GM23248 (cell line): ENCODE measurements around the gene CDCA8.

ENCODE experiments used
- EZH2 ChIP-seq: fragments of 200-600 bp; sonication (generic); IDR thresholded peaks from 2 replicates; pipeline ENCODE4 v1.6.1; 2018; ENCODE audit warnings: antibody characterized with exemption, mild to moderate bottlenecking; ENCODE audit not compliant: insufficient read depth, poor library complexity, severe bottlenecking
- EZH2phosphoT487 ChIP-seq: fragments of 200-600 bp; sonication (generic); IDR thresholded peaks from 2 replicates; pipeline ENCODE4 v1.6.1; 2018; ENCODE audit warnings: antibody characterized with exemption, moderate library complexity, mild to moderate bottlenecking, low read depth; ENCODE audit not compliant: insufficient read depth

DNA sequence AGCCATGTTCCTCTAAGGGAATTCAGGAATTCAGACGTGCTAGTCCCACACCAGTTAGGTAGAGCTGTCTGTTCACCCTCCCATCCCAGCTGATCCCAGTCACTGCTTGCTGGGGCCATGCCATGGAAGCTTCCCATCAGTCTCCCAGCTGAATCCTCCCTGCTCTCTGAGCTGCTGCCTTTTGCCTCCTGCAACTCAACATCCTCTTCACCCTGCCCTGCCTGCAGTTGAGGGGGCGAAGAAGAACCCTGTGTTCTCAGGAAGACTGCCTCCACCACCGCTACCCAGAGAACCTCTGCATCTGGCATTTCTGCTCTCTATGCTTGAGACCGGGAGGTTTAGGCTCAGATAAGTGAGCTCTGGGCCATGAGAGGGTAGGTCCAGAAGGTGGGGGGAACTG, 16.2 kb downstream of the CDCA8 start:
- TF ChIP-seq EZH2 (no peak), EZH2phosphoT487 (no peak)
